HG03565 (cell line): Measurements from ENCODE around the gene METTL17.

ENCODE experiments used
- ATAC-seq: cut with Tn5 transposase; IDR thresholded peaks from one replicate; pipeline ENCODE4 v1.9.1; 2021; ENCODE audit warnings: mild to moderate bottlenecking, moderate library complexity; ENCODE audit not compliant: unreplicated experiment

The METTL17 gene

GRCh38 chr14:21041676-21042433 is 52.1 kb downstream of the METTL17 start, which contains the start of gene RNASE7:
RNASE7 (plus strand) TSS chr14:21042362; CDS start chr14:21042993, 631 bp downstream.
- ATAC-seq: no peak

DNA sequence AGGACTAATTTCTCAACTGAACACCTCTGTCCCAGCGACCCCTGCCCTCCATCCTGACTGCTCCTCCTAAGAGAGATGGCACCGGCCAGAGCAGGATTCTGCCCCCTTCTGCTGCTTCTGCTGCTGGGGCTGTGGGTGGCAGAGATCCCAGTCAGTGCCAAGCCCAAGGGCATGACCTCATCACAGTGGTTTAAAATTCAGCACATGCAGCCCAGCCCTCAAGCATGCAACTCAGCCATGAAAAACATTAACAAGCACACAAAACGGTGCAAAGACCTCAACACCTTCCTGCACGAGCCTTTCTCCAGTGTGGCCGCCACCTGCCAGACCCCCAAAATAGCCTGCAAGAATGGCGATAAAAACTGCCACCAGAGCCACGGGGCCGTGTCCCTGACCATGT is 53.1 kb downstream of the METTL17 start:
- no peak for ATAC-seq

DNA sequence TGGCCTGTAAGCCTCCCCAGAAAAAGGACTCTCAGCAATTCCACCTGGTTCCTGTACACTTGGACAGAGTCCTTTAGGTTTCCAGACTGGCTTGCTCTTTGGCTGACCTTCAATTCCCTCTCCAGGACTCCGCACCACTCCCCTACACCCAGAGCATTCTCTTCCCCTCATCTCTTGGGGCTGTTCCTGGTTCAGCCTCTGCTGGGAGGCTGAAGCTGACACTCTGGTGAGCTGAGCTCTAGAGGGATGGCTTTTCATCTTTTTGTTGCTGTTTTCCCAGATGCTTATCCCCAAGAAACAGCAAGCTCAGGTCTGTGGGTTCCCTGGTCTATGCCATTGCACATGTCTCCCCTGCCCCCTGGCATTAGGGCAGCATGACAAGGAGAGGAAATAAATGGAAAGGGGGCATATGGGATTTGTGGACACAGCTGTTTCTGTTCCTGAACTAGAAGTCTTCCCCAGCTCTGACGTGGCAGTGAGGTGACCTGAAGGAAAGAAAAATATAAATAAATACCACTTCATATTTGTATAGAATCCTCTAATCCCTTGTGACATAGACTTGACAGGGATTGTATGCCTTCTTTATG is 53.7 kb downstream of the METTL17 start:
- no peak for ATAC-seq

GRCh38 chr14:21043974-21044618 is 54.3 kb downstream of the METTL17 start:
- no peak for ATAC-seq
